HL-60 (cell line): ENCODE data around the gene AMZ1.

Experiments used
- CTCF ChIP-seq: IDR thresholded peaks from one replicate; pipeline ENCODE4 v1.5.1; 2011; ENCODE audit warnings: low read length, control low read depth, inconsistent platforms; ENCODE audit not compliant: insufficient read depth
- GABPA ChIP-seq: IDR thresholded peaks from 2 replicates; pipeline ENCODE4 v1.6.1; 2012; ENCODE audit warnings: low read depth
- POLR2AphosphoS5 ChIP-seq: IDR thresholded peaks from 2 replicates; pipeline ENCODE4 v1.6.1; 2012; ENCODE audit warnings: low read depth

GRCh38 chr7:2663121-2663886, 24.7 kb upstream of the AMZ1 start:
- TF ChIP-seq CTCF: no peak
- no peak for TF ChIP-seq POLR2AphosphoS5
- TF ChIP-seq GABPA: no peak
